GM08714 (cell line): Measurements from ENCODE around the gene LYRM4.

ENCODE experiments used
- H3K4me3 ChIP-seq: fragments of 200-500 bp; sonication (Bioruptor generic); 2 replicates; pipeline ENCODE4 v1.5.1; 2014; ENCODE audit warnings: mild to moderate bottlenecking, low read length, inconsistent platforms
- ZNF274 ChIP-seq: IDR thresholded peaks from 2 replicates; pipeline ENCODE4 v1.6.1; 2012; ENCODE audit warnings: mild to moderate bottlenecking, low read depth, low read length

LYRM4 gene

GRCh38 chr6:5211492-5211891 is 49.3 kb downstream of the LYRM4 start:
- no peak for TF ChIP-seq ZNF274
- H3K4me3 ChIP-seq = no peak overlapping the region

GRCh38 chr6:5208471-5208971 is 52.2 kb downstream of the LYRM4 start:
- no peak for TF ChIP-seq ZNF274
- no peak overlapping the region for H3K4me3 ChIP-seq

GRCh38 chr6:5208057-5208456 is 52.7 kb downstream of the LYRM4 start:
- no peak for TF ChIP-seq ZNF274

GRCh38 chr6:5206920-5207561 is 53.7 kb downstream of the LYRM4 start:
- H3K4me3 ChIP-seq = no peak overlapping the region
- TF ChIP-seq ZNF274 = no peak

More at GRCh38 chr6:5208057-5208456, 52.7 kb downstream of the LYRM4 start:
- no peak overlapping the region for H3K4me3 ChIP-seq

GRCh38 chr6:5205877-5206850 is 54.6 kb downstream of the LYRM4 start:
- TF ChIP-seq ZNF274 = no peak
- no peak overlapping the region for H3K4me3 ChIP-seq

GRCh38 chr6:5205035-5205507 is 55.7 kb downstream of the LYRM4 start:
- TF ChIP-seq ZNF274 = no peak
- no peak overlapping the region for H3K4me3 ChIP-seq

GRCh38 chr6:5204376-5204775 is 56.4 kb downstream of the LYRM4 start:
- TF ChIP-seq ZNF274 = no peak

GRCh38 chr6:5203546-5203945 is 57.2 kb downstream of the LYRM4 start:
- no peak overlapping the region for H3K4me3 ChIP-seq
- no peak for TF ChIP-seq ZNF274

More at GRCh38 chr6:5204376-5204775, 56.4 kb downstream of the LYRM4 start:
- H3K4me3 ChIP-seq = no peak overlapping the region

GRCh38 chr6:5202941-5203340 is 57.8 kb downstream of the LYRM4 start:
- TF ChIP-seq ZNF274 = no peak

GRCh38 chr6:5202206-5202605 is 58.5 kb downstream of the LYRM4 start:
- no peak overlapping the region for H3K4me3 ChIP-seq
- no peak for TF ChIP-seq ZNF274

More at GRCh38 chr6:5202941-5203340, 57.8 kb downstream of the LYRM4 start:
- no peak overlapping the region for H3K4me3 ChIP-seq

GRCh38 chr6:5201271-5201670 is 59.5 kb downstream of the LYRM4 start:
- TF ChIP-seq ZNF274 = no peak
- H3K4me3 ChIP-seq = no peak overlapping the region

- no peak for TF ChIP-seq ZNF274
- H3K4me3 ChIP-seq = no peak overlapping the region
These were observed 61.0 kb downstream of the LYRM4 start for GRCh38 chr6:5199702-5200101.

GRCh38 chr6:5199283-5199682 is 61.5 kb downstream of the LYRM4 start:
- TF ChIP-seq ZNF274 = no peak
- no peak overlapping the region for H3K4me3 ChIP-seq

GRCh38 chr6:5197084-5197483 is 63.7 kb downstream of the LYRM4 start:
- no peak for TF ChIP-seq ZNF274
- no peak overlapping the region for H3K4me3 ChIP-seq

GRCh38 chr6:5192135-5192794 is 68.5 kb downstream of the LYRM4 start:
- TF ChIP-seq ZNF274 = no peak
- no peak overlapping the region for H3K4me3 ChIP-seq
